Right lobe of liver (tissue), 6 donors: ENCODE measurements around the gene IGLL5. TPM values are rescaled to one million over a fixed set of nuclear protein-coding genes. Genes with fewer than 3 reads are reported as not detected.
A peak's percentile ranks its signal among the peaks of the same experiment; 100 is the strongest.

Experiments
- ATAC-seq, 4 donors: fragments of 200-7000 bp; cut with Tn5 transposase; one replicate each; pipeline ENCODE4 v1.9.1; 2020; ENCODE audit warnings: mild to moderate bottlenecking in 4 of 4, moderate library complexity in 4 of 4
- DNase-seq, 3 donors: peaks; one replicate each; pipeline ENCODE4 v3.0.0-alpha.2; 2020
- H3K27ac ChIP-seq, 3 donors: fragments of 200-600 bp; one replicate each; pipeline ENCODE4 v1.8.0; 2022
- H3K27me3 ChIP-seq, 2 donors: fragments of 200-600 bp; one replicate each; pipeline ENCODE4 v1.8.0; 2022
- H3K36me3 ChIP-seq, 4 donors: fragments of 200-600 bp; sonication (generic) in 1 of 4; one replicate each; pipeline versions ENCODE4 v1.5.1 to v1.8.0; 2017 to 2022; ENCODE audit warnings: control low read depth in 1 of 4
- H3K4me1 ChIP-seq, 4 donors: fragments of 200-600 bp; sonication (generic) in 1 of 4; one replicate each; pipeline versions ENCODE4 v1.5.1 to v1.8.0; 2017 to 2022; ENCODE audit warnings: control low read depth in 1 of 4
- H3K4me3 ChIP-seq, 3 donors: fragments of 200-600 bp; one replicate each; pipeline ENCODE4 v1.8.0; 2022
- H3K9me3 ChIP-seq, 4 donors: fragments of 200-600 bp; sonication (generic) in 1 of 4; one replicate each; pipeline versions ENCODE4 v1.5.1 to v1.8.0; 2017 to 2022; ENCODE audit warnings: control low read depth in 1 of 4
- POLR2A ChIP-seq: fragments of 450-650 bp; IDR thresholded peaks from one replicate; pipeline ENCODE4 v1.6.1; 2017; ENCODE audit warnings: antibody characterized with exemption, mild to moderate bottlenecking
- WGBS: methylation state at CpG from one replicate; pipeline ENCODE4 v1.1.6; 2018; ENCODE audit warnings: low coverage, low lambda C conversion rate; ENCODE audit not compliant: insufficient coverage; ENCODE audit errors: missing lambda C conversion rate; 5-methylcytosine and 5-hydroxymethylcytosine counted together
- intact Hi-C, 2 donors: fragments of 100-400 bp; cut with DNase I; formaldehyde crosslinking; loops; one replicate each; pipeline versions ENCODE4 v1.11.2 to v1.14.1; 2022
- total RNA-seq, 6 experiments: library from RNA; depleted of rRNA in 2 of 6; stranded (reverse); fragments of >200 nt in 2 of 6; fragmentation: NEBNext Ultra II Directional in 3 of 6; extraction: Animal tissue kit (Norgen Biotek cat#: 25700) in 3 of 6; gene quantifications; one replicate each; pipeline versions ENCODE4 v1.1.0 to v1.2.4, GENCODE V29; 2016 to 2023
- TF ChIP-seq, protein P1 (sequence below), 4 donors: fragments of 200-600 bp in 3 of 4; fragments of 450-650 bp in 1 of 4; IDR thresholded peaks; one replicate each; pipeline versions ENCODE4 v1.5.1 to v1.8.0; 2016 to 2022; ENCODE audit warnings: antibody characterized with exemption in 4 of 4, mild to moderate bottlenecking in 2 of 4
- donor health status: DM: no; HTN: yes; CAD: no.
- donor health status: DM: no; HTN: no; CAD: no.
- donor health status: DM: no; HTN: no; CAD: no.
- donor health status: DM: no; HTN: yes; CAD: no.
- donor health status: DM: no; HTN: yes; CAD: no.

IGLL5 gene
- total RNA-seq, 6 experiments from 2014 or later, result 1.6 to 4.1 (median 3.1) TPM

DNA sequence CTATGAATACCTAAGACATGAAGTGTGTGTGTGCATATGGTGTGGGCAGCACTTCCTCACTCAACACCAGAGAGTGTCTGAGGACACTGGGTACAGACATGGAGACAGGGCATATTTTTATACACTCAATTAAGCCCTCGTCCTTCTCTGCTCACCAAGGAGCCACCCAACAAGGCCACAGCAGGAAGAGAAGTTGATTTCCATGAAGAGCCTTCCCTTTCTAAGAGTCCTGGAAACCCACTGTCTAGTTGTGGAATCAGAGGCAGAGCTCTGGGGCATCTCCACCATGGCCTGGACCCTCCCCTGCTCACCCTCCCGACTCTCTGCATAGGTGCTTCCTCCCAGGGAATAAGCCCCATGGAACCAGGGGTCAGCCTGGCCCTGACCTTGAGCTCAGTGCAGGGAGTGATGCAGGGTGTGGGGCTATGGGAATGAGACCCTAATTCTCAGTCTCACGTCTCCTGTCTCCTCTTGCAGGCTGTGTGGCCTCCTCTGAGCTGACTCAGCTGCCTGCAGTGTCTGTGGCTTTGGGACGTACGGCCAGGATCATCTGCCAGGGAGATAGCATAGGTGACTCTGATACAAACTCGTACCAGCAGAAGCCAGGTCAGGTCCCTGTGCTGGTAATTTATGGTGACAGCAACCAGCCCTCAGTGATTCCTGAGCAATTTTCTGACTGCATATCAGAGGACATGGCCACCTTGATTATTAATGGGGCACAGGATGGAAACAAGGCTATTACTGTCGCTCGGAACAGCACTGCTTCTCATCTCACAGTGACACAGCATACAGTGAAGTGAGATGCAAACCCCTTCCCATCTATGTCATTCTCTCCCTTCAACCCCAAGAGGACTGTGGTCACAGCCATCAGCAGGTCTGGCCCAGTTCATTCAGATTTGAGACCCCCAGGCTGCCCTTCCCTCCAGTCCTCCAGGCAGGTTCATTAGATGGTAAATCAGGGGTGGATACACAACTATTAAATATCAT lies 14.6 kb upstream of the IGLL5 start:
- ATAC-seq (no peak), DNase-seq (no peak)
- no peaks in the 10 kb centered on the region for H3K36me3 ChIP-seq
- intact Hi-C loops, result no loop called here
- WGBS, result 59% methylated on average over 4 of the region's 8 CpGs
- H3K27me3 ChIP-seq, result no peaks in the 10 kb centered on the region
- H3K27ac ChIP-seq, result no peak overlapping the region
- H3K9me3 ChIP-seq, result no peaks in the 10 kb centered on the region
- TF ChIP-seq, protein P1, sequence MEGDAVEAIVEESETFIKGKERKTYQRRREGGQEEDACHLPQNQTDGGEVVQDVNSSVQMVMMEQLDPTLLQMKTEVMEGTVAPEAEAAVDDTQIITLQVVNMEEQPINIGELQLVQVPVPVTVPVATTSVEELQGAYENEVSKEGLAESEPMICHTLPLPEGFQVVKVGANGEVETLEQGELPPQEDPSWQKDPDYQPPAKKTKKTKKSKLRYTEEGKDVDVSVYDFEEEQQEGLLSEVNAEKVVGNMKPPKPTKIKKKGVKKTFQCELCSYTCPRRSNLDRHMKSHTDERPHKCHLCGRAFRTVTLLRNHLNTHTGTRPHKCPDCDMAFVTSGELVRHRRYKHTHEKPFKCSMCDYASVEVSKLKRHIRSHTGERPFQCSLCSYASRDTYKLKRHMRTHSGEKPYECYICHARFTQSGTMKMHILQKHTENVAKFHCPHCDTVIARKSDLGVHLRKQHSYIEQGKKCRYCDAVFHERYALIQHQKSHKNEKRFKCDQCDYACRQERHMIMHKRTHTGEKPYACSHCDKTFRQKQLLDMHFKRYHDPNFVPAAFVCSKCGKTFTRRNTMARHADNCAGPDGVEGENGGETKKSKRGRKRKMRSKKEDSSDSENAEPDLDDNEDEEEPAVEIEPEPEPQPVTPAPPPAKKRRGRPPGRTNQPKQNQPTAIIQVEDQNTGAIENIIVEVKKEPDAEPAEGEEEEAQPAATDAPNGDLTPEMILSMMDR (IDR thresholded peaks at IDR 0.05), result no peak
- TF ChIP-seq POLR2A, result no peak
- H3K4me1 ChIP-seq, result no peaks in the 10 kb centered on the region
- no peak overlapping the region for H3K4me3 ChIP-seq

DNA sequence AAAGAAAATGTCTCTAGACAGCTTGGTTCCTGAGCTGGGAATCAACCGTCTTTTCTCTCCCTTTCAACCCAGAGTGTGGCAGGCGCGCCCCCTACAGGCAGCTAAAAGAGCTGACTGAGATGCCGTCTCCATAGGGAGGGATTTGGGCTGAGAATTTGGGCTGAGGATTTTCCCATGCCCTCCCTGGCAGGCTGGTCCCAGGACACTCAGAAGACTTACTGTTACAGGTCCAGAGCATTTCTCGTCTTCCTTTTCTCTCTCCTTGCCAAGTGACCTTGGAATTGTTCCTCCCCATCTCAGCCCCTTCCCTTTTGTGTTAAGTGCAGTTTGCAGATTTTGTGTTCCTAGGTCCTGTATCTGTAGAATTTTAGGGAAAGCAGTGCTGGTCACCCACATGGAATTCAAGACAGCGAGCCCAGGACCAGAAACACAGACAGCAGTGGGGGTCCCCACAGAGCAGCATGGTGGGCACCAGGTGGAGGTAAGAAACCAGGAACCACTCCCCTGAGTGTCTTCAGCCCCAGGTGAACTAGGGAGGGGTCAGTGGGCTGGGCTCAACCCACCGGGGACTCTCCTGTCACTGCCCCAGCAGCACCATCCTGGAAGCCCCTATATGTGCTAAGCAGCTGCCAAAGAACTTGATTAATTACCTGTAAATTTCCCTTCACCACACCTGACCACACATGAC lies 9.9 kb upstream of the IGLL5 start:
- no peak overlapping the region for H3K4me3 ChIP-seq
- H3K9me3 ChIP-seq, result no peaks in the 10 kb centered on the region
- ATAC-seq (peak; percentile 81 to 90 (median 85)), DNase-seq (peak; percentile 71 to 76 (median 74))
- no peaks in the 10 kb centered on the region for H3K27me3 ChIP-seq
- TF ChIP-seq POLR2A, result no peak
- TF ChIP-seq, protein P1 (IDR thresholded peaks at IDR 0.05), result peak; percentile 71 to 80 (median 78)
- H3K4me1 ChIP-seq, result no peaks in the 10 kb centered on the region
- 6% methylated on average over 5 of the region's 7 CpGs for WGBS
- intact Hi-C loops, result no loop called here
- no peak overlapping the region for H3K27ac ChIP-seq
- H3K36me3 ChIP-seq, result no peaks in the 10 kb centered on the region

DNA sequence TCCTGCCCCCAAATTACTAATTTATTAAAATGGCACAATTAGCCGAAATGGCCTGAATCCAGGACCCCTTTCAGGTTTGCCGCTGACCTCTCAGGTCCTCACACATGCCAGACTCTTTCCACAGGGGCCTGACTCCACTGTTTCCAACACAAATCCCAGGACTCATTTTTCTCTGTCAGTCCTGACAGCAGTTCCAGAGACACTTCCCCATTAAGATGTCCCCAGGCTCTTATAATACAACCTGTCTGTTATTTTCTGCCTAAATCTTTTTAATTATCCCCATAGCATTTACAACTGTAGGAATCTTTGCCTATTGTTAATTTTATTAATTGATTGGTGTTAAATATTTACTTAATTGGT lies 9.4 kb upstream of the IGLL5 start:
- H3K27ac ChIP-seq, result no peak overlapping the region
- no peaks in the 10 kb centered on the region for H3K9me3 ChIP-seq
- H3K36me3 ChIP-seq, result no peaks in the 10 kb centered on the region
- H3K27me3 ChIP-seq, result no peaks in the 10 kb centered on the region
- TF ChIP-seq, protein P1 (IDR thresholded peaks at IDR 0.05), result no peak
- no peak for TF ChIP-seq POLR2A
- 51% methylated on average over 2 of the region's 2 CpGs for WGBS
- H3K4me1 ChIP-seq, result no peaks in the 10 kb centered on the region
- no peak overlapping the region for H3K4me3 ChIP-seq
- DNase-seq, result no peak
- ATAC-seq, result no peak
- intact Hi-C loops, result no loop called here

DNA sequence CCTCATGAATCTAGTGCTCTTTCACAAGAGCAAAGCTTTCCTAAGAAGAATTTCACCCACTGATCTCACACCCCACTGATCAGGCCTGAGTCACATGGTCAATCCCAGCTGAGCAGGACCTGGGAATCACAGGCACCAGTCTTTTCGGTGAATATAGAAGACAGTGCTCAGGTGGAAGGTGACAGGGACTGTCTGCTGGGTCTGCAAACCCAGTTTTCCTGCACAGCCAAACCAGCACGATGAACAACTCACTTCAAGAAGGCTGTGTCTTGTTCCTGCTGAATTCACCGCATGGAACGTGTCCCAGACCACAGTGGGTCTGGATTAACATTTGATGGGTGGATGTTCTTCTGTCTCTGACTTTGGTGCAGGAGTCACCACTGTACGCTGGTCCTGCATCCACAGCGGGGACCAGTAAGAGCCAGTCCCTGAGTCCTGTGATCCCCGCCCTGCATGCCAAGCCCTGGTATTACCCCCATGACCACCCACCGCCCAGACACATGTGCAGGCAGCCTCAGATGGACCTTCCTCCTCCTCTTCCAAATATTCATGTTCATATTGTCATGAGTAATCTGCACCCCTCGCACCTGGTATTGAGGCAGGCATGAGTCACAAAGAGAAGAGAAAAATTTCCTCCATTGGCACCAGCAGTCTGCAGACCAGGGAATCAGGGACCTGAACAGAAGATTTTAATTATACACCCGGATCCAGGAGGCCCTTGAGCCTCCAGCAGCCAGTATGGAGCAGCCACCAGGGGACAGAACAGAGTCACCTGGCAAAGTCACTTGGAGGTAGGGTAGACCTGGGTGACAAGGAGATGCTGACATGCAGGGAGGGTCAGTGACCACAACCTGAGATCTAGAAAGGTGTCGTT lies 8.6 kb upstream of the IGLL5 start:
- no peaks in the 10 kb centered on the region for H3K27me3 ChIP-seq
- intact Hi-C loops, result no loop called here
- H3K9me3 ChIP-seq, result no peaks in the 10 kb centered on the region
- ATAC-seq (no peak), DNase-seq (no peak)
- H3K36me3 ChIP-seq, result no peaks in the 10 kb centered on the region
- TF ChIP-seq, protein P1 (IDR thresholded peaks at IDR 0.05), result peak in 1 of 4 donors; percentile 12
- no peak for TF ChIP-seq POLR2A
- no peak overlapping the region for H3K4me3 ChIP-seq
- 51% methylated on average over 5 of the region's 11 CpGs for WGBS
- no peak overlapping the region for H3K27ac ChIP-seq
- no peaks in the 10 kb centered on the region for H3K4me1 ChIP-seq
